HEK293T (cell line): ENCODE measurements around the gene SP3.

Experiments
- BHLHE40 ChIP-seq: fragments of 450-650 bp; IDR thresholded peaks from 2 replicates; pipeline ENCODE4 v1.6.1; 2016; ENCODE audit warnings: mild to moderate bottlenecking, moderate library complexity, borderline replicate concordance
- PKNOX1 ChIP-seq: fragments of 450-650 bp; IDR thresholded peaks from 2 replicates; pipeline ENCODE4 v1.6.1; 2016
- SP1 ChIP-seq: fragments of 450-650 bp; IDR thresholded peaks from 2 replicates; pipeline ENCODE4 v1.6.1; 2017

GRCh38 chr2:173963323-173963816 lies 1.8 kb downstream of the SP3 start:
- no peak for TF ChIP-seq BHLHE40
- TF ChIP-seq SP1, result no peak
- no peak for TF ChIP-seq PKNOX1
